ENCODE measurements around the gene PTCH1.
A peak's percentile ranks its signal among the peaks of the same experiment; 100 is the strongest.

The PTCH1 gene

DNA sequence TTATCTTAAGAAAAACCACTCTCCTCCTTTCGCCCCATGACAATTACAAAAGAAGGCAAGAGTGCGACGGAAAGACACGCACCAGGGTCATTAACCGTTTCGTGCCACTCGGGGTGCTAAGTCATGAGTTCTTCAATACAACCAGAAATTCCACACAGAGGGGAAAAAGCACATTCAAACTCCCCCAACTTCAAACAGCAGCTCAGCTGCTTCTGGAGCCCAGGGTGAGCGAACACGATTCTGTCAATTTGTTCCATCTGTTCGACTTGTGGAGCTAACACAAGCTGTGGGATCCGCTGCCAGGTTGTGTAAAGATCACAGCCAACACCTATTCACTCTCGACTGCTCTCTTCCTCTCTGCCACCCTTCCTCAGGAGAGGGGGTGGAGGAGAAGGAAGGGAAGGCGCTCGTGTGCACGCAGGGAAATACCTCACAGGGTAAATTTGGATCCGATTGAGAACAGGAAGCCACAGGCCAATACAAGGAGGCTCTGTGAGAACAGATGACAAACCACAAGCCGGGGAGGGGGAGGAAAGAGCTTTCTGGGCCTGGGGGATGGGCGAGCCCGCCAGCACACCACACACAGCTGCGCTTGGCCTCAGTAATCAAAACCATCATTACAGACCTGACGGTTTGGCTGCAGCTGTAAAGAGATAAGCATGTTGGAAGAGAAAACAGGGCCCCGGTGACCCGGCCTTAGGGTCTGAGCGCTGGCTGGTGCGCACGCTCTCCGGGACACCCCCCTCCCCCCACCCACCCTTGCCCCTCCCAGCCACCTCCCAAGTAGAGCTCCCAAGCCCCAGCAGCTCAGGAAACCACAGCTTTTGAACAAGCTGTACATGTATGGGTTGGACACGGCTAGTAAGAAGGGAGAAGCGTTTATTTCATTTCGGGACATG lies 54.3 kb downstream of the PTCH1 start:
- DNase-seq = peak; percentile 90

DNA sequence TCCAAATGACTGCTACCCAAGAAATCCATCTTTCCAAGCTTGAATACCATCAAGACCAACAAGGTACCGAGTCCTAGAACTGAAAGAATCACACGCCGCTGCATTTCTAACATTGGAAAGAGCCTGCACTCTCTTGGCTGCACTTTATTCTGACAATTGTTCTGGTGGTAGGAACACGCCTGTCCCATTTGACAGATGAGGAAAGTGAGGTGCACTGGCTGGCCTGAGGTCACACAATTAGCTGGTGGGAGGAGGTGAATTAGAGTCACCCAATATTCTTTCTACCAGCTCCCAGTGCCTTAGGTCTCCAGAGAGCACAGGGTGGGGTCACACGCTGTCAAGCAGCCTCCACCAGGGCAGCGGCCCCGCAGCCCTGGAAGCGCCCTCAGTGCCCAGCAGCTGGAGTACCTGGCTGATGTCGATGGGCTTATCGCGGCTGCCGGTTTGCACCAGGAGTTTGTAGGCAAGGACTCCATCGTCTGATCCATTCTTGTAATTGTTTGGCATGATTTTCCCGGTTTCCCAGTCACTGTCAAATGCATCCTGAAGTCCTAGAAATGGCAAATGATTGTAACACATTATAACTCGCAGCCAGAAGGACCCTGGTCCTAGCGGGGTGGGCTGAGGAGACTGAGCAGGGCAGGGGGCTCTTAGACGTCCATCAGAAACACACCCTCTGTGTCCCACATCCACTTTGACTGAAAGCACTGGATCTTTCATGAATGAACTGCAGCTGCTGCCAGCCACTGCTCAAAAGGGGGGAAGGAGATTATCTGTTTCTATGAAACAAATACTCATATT lies 55.1 kb downstream of the PTCH1 start:
- DNase-seq = no peak

- DNase-seq = no peak
Observed at GRCh38 chr9:95460518-95461164, 56.1 kb downstream of the PTCH1 start.

- DNase-seq = no peak
Observed at GRCh38 chr9:95459851-95460517, 56.8 kb downstream of the PTCH1 start.

- no peak for DNase-seq
Observed at GRCh38 chr9:95459178-95459577, 57.6 kb downstream of the PTCH1 start.

DNA sequence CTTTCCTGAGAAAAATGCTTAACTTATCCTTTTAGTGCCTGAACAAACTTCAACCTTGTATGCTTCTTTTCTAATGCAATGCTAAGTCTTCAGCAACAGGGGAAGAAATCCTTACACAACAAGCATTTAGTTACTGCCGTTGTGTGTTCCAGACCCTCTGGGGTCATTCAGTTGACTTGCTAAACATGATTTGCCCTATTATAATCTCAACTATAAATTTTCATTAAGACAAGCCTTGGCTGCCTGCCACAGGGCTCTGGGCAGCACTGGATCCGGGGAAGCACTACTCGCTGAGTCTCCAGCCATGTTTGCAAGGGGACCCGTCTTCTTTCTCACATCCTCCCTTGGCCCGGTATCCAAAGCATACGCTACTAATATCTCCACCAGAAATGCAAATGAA lies 58.1 kb downstream of the PTCH1 start:
- no peak for DNase-seq

GRCh38 chr9:95457769-95458168 lies 59.0 kb downstream of the PTCH1 start:
- DNase-seq = no peak

GRCh38 chr9:95455714-95456113 lies 61.1 kb downstream of the PTCH1 start:
- no peak for DNase-seq

DNA sequence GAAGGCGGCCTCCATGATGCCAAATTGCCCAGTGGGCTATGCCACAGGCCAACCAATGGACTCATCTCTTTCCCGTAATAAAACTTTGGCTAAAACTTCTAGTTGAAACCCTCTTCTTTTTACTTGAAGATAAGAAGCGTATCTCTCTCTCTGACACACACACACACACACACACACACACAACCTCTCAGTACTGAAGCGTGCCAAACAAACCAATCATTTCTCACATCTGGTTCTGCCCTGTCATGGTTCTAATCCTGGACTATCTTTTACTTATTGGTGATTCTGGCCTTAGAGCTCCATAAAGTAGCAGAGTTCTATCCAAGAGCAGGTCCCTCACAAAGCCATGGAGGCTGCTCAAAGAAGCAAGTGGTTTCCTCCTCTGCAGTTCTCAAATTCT lies 64.6 kb downstream of the PTCH1 start:
- no peak for DNase-seq

- DNase-seq = no peak
Observed at GRCh38 chr9:95451065-95451426, 65.7 kb downstream of the PTCH1 start.

DNA sequence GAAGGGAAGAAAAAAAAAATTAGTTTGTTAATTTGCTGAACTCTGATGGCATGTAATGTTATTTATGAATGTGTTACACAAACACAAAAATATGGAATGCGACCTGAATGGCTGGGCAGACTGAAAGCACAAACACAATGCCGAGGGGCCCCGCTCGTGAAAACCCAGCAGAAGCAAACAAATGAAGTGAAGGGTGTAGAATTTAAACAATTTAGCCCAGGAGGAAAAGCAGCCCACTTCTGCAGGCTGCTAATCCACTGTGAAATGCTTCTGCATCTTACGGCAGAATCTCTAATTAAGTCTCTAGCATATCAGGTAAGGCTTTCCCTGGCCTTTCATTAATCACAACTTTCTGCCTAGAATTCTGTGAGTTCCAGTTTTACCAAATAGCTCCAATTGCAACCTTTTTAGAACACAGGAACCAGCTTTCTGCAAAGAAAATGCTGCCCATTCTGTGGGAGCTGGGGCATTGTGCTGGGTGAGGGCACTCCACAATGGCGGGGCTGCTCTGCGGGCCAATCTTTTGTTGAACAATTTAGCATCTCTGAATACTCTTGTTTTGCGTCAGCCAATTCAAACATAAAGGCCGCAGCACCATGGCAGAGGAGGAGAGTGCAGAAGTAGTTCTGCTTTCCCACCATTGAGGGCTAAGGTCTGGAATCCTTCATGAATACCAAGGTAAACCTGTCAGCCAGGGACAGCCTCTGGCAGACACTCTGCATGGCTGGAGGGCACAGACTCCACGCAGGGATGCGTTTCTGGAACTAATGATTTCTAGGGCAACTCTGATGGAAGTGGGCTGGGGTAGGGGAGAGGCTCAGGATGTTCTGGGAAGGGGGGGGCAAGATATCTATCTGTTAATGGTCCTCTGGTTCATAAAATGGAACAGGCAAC lies 66.4 kb downstream of the PTCH1 start:
- DNase-seq = no peak

DNA sequence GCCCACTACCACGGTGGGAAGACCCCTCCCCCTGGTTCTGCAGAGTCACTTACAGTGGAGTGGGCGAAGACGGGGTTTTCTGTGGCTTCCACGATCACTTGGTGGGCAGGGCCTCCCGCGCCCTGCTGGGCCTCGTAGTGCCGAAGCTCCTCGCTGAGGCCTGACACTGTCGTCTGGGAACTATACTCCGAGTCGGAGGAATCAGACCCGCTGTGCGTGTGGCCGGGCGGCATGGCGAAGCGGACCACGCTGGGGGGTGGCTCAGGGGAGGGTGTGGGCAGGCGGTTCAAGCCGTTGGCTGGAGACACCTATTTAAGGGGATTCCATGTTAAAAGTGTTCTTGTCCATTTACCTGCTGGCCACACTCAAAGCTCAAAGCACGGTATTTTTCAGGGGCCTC lies 67.8 kb downstream of the PTCH1 start:
- no peak for DNase-seq

- DNase-seq = no peak
Observed at GRCh38 chr9:95447660-95448420, 68.9 kb downstream of the PTCH1 start.

DNA sequence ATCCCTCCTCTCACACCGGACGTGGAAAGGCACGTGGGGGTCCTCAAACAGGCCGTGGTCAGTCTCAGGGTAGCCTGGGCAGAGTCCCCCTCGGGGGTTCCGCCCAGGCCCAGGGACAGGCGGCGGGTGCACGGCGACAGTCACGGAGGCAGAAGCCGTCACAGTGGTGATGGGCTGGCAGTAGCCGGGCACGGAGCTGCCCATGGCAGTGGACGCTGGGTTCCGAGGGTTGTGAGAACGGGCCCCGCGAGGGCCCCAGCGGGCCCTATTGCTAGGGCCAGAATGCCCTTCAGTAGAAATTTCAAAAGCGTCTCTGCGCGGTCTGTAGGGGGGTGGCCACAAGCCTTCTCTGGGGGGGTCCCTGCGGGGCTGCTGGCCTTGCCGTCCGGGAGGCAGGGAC lies 69.8 kb downstream of the PTCH1 start:
- DNase-seq = no peak

- DNase-seq = no peak
Observed at GRCh38 chr9:95446259-95446658, 70.5 kb downstream of the PTCH1 start.

- DNase-seq = no peak
Observed at GRCh38 chr9:95444160-95444559, 72.6 kb downstream of the PTCH1 start.

DNA sequence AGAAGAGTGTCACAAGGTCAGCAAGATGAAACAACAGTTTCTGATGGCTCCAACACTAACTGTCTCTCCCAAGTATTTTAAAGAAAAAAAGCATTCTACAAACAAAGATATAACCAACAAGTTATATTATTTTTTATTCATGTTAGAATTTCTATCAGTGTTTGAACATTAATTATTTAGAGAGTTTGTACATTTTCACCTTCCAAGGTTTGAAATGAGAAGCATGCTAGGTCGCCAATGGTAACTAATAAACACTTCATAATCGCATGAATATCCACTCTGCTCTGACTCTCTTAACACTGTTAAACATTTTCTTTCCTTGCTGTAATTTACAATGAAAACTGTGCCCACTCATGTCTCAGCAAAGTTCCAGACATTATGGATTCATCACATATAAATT lies 73.5 kb downstream of the PTCH1 start:
- DNase-seq = no peak

DNA sequence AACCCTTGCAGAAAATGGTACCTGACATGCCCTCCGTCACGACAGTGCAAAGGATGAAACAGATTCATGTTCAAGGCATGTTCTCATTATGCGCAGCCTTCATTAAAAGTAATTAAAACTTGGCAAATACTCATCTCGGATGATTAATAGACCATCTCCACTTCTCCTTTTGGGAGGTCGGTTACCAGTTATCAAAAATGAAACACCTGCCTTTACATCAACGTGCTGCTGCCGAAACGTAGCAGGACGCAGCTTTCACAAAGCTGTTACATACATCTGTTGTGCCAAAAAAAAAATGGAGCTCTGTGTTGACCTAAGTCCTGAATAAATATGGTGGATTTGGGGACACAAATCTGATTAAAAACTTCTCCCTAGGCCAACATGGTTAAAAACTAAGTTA lies 75.7 kb downstream of the PTCH1 start:
- DNase-seq = no peak

DNA sequence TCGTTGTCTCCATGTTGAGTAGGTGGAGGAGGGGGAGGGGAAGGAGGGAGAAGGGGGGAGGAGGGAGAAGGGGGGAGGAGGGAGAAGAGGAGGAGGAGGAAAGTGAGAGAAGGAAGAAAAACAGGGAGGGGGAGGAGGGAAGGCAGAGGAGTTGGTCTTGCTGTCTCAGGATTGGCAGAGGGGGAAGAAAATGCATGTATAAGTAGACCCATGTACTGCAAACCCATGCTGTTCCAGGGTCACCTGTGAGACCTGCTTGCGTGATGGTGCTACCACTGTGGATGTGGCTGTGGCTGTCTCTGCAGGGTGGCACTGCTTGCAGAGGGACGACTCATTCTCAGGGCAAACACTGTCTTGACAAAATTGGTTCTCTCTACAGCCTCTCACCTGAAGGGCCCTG lies 76.3 kb downstream of the PTCH1 start:
- DNase-seq = no peak

GRCh38 chr9:95438561-95439357 lies 78.0 kb downstream of the PTCH1 start:
- no peak for DNase-seq

Data from activated CD4-positive, alpha-beta T cell treated with anti-CD3 and anti-CD28 coated beads, Interleukin-10, Interleukin-2, amounts not matched to agents 100 ng/mL and 50 ng/mL, durations not matched to agents 16 hours and 8 hours (primary cell).